Dermis lymphatic vessel endothelial cell (primary cell): ENCODE measurements around the gene ALX1. TPM values are rescaled to one million over a fixed set of nuclear protein-coding genes. Genes with fewer than 3 reads are reported as not detected.

ENCODE experiments used
- total RNA-seq: library from RNA; depleted of rRNA; stranded (reverse); fragments of >200 nt; gene quantifications from 2 replicates; pipeline ENCODE4 v1.2.1, GENCODE V29; 2014

ALX1 gene
- total RNA-seq = 0.11 TPM in 1 of 2 replicates, not detected in the other

DNA sequence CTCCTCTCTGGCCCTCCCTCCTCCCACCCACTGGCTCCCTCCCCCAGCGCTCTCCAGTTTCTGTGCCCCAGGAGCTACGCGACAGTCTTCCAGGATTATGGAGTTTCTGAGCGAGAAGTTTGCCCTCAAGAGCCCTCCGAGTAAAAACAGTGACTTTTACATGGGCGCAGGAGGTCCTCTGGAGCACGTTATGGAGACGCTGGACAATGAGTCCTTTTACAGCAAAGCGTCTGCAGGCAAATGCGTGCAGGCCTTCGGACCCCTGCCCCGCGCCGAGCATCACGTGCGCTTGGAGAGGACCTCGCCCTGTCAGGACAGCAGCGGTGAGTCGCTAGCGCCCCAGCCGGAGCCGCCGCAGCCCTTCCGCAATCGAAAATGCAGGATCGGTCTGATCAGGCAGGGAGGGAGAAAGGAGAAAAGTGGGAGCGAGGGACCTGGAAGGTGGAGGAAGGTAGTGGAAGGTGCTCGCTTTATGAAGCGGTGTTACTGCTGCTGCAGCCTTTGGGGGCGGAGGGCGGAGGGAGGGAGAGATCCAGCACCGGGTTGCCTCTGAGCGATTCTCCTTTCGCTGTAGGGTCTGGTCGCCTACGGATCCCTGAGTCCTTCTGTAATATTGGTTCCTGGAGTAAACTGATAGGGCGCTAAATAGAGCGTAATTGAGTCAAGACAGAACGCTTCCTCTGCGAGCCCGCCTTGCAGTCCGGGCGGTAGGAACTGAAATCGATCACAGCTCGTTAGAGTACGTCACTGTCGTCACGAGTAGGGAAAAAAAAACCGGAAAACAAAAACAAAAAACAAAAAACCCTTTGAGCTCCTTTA, at the start of gene ALX1:
ALX1 (plus strand) TSS at position 56 of the 819 bp plus-strand sequence; CDS start at position 98, 42 bp downstream.

Other genes starting within 250 kb of the ALX1 start
- under 0.01 and 0.09 TPM in 2 replicates for gene TSPAN19, start 243.9 kb upstream of the ALX1 start, total RNA-seq
- gene LRRIQ1, start 243.9 kb upstream of the ALX1 start, total RNA-seq = under 0.01 and 0.17 TPM in 2 replicates